ENCODE measurements around the gene CACNB1.

The CACNB1 gene

GRCh38 chr17:39238311-39238972 is 41.0 kb upstream of the CACNB1 start (continued):
- TF ChIP-seq, protein P1, sequence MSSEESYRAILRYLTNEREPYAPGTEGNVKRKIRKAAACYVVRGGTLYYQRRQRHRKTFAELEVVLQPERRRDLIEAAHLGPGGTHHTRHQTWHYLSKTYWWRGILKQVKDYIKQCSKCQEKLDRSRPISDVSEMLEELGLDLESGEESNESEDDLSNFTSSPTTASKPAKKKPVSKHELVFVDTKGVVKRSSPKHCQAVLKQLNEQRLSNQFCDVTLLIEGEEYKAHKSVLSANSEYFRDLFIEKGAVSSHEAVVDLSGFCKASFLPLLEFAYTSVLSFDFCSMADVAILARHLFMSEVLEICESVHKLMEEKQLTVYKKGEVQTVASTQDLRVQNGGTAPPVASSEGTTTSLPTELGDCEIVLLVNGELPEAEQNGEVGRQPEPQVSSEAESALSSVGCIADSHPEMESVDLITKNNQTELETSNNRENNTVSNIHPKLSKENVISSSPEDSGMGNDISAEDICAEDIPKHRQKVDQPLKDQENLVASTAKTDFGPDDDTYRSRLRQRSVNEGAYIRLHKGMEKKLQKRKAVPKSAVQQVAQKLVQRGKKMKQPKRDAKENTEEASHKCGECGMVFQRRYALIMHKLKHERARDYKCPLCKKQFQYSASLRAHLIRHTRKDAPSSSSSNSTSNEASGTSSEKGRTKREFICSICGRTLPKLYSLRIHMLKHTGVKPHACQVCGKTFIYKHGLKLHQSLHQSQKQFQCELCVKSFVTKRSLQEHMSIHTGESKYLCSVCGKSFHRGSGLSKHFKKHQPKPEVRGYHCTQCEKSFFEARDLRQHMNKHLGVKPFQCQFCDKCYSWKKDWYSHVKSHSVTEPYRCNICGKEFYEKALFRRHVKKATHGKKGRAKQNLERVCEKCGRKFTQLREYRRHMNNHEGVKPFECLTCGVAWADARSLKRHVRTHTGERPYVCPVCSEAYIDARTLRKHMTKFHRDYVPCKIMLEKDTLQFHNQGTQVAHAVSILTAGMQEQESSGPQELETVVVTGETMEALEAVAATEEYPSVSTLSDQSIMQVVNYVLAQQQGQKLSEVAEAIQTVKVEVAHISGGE (tag by site-specific recombination; conservative IDR thresholded peaks at IDR 0.05; ENCODE audit: low read depth) = peak; percentile 52
- no peak for TF ChIP-seq ZIC2 (tag by site-specific recombination; IDR thresholded peaks at IDR 0.05)
- no peak for TF ChIP-seq AEBP2 (tag by site-specific recombination; IDR thresholded peaks at IDR 0.05; ENCODE audit: borderline replicate concordance)
- no peak for TF ChIP-seq ZSCAN18 (tag by site-specific recombination; IDR thresholded peaks at IDR 0.05)
- peak; percentile 53 for TF ChIP-seq GLIS1 (tag by site-specific recombination; IDR thresholded peaks at IDR 0.05)
- no peak for TF ChIP-seq OSR2 (tag by site-specific recombination; IDR thresholded peaks at IDR 0.05)
- no peak for TF ChIP-seq ZNF623 (tag by site-specific recombination; IDR thresholded peaks at IDR 0.05)
- TF ChIP-seq, protein P2, sequence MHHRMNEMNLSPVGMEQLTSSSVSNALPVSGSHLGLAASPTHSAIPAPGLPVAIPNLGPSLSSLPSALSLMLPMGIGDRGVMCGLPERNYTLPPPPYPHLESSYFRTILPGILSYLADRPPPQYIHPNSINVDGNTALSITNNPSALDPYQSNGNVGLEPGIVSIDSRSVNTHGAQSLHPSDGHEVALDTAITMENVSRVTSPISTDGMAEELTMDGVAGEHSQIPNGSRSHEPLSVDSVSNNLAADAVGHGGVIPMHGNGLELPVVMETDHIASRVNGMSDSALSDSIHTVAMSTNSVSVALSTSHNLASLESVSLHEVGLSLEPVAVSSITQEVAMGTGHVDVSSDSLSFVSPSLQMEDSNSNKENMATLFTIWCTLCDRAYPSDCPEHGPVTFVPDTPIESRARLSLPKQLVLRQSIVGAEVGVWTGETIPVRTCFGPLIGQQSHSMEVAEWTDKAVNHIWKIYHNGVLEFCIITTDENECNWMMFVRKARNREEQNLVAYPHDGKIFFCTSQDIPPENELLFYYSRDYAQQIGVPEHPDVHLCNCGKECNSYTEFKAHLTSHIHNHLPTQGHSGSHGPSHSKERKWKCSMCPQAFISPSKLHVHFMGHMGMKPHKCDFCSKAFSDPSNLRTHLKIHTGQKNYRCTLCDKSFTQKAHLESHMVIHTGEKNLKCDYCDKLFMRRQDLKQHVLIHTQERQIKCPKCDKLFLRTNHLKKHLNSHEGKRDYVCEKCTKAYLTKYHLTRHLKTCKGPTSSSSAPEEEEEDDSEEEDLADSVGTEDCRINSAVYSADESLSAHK (tag by site-specific recombination; IDR thresholded peaks at IDR 0.05) = peak; percentile 82
- 0 out of 2 replicates have a peak, but pooled peaks have one; percentile 18 for TF ChIP-seq ZNF660 (tag by site-specific recombination; IDR thresholded peaks at IDR 0.05)
- peak; percentile 62; the same call in 1 of the 2 replicates for TF ChIP-seq ZBTB10 (tag by site-specific recombination; IDR thresholded peaks at IDR 0.05)
- peak; percentile 87 for TF ChIP-seq ZNF629 (tag by site-specific recombination; IDR thresholded peaks at IDR 0.05)
- peak; percentile 73 for TF ChIP-seq ZNF768 (tag by site-specific recombination; IDR thresholded peaks at IDR 0.05)
- no peak for TF ChIP-seq ZFP41 (tag by site-specific recombination; IDR thresholded peaks at IDR 0.05; ENCODE audit: borderline replicate concordance)
- TF ChIP-seq ZEB2 (tag by site-specific recombination; IDR thresholded peaks at IDR 0.05) = peak; percentile 66; the same call in 1 of the 2 replicates
- 0 out of 2 replicates have a peak, but pooled peaks have one; percentile 44 for TF ChIP-seq ZNF324 (tag by site-specific recombination; IDR thresholded peaks at IDR 0.05)
- TF ChIP-seq GLIS2 (tag by site-specific recombination; IDR thresholded peaks at IDR 0.05) = peak; percentile 68
- peak; percentile 76 for TF ChIP-seq ZBTB21 (tag by site-specific recombination; IDR thresholded peaks at IDR 0.05)
- TF ChIP-seq ZBTB7A (tag by site-specific recombination; IDR thresholded peaks at IDR 0.05; ENCODE audit: low read depth) = no peak
- TF ChIP-seq ZNF639 (tag by site-specific recombination; IDR thresholded peaks at IDR 0.05) = no peak
- TF ChIP-seq ZNF600 (tag by site-specific recombination; IDR thresholded peaks at IDR 0.05) = peak; percentile 59; the same call in 1 of the 2 replicates
- TF ChIP-seq HIC1 (tag by site-specific recombination; IDR thresholded peaks at IDR 0.05) = peak; percentile 90

Data from HEK293 (cell line).